A549 treated with AZD9567 at 1 μM for 4 hours (cell line): Measurements from ENCODE around the gene TSFM. TPM values are rescaled to one million over a fixed set of nuclear protein-coding genes. Genes with fewer than 3 reads are reported as not detected.

Source experiments
- total RNA-seq: library from RNA; stranded (reverse); fragments of 200-300 nt; extraction: Qiagen RNA extraction; gene quantifications from 5 replicates; pipeline ENCODE4 v1.2.3, GENCODE V29; 2022; ENCODE audit not compliant: insufficient read depth

Gene TSFM
- total RNA-seq = 69.0 to 74.2 TPM (median 71.0 TPM) in 5 replicates

GRCh38 chr12:57782608-57783465 is at the start of gene TSFM:
Gene TSFM (plus strand): TSS chr12:57782787. CDS start chr12:57782802, 15 bp downstream.

DNA sequence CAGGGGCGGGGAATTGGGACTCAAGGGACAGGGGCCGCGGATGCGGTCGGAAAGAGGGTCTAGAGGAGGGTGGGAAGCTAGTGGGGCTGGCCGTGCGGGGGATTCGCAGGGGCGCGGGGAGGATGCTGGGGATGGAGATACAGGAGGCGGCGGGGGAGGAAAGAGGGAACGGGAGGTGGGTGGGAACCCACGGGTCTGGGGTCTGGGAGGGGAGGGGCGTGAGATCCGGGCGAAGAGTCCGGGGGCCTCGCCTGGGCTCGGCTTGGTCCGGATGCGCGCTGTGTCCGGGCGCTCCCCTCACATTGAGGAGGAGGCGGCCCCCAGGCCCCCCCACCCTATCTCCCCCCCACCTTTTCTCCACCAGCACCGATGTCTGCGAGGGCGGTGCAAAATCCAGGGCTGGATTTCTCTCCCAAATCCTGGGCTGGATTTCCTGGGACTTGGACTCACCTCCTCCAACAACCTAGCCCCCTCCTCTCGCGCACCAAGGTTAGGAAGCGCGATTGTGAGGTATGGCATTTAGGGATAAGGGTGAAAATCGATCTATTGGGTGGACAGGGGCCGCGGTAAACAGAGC is 43.8 kb upstream of the TSFM start, which contains the start of gene AGAP2:
Gene AGAP2, minus strand, starts transcription at position 82 of the 577 bp plus-strand sequence. CDS start 496 bp downstream, outside the sequence.

GRCh38 chr12:57744777-57745484 is 37.7 kb upstream of the TSFM start, which contains the start of gene TSPAN31:
Gene TSPAN31 (plus strand): TSS chr12:57745039. CDS start chr12:57745155, 116 bp downstream.

DNA sequence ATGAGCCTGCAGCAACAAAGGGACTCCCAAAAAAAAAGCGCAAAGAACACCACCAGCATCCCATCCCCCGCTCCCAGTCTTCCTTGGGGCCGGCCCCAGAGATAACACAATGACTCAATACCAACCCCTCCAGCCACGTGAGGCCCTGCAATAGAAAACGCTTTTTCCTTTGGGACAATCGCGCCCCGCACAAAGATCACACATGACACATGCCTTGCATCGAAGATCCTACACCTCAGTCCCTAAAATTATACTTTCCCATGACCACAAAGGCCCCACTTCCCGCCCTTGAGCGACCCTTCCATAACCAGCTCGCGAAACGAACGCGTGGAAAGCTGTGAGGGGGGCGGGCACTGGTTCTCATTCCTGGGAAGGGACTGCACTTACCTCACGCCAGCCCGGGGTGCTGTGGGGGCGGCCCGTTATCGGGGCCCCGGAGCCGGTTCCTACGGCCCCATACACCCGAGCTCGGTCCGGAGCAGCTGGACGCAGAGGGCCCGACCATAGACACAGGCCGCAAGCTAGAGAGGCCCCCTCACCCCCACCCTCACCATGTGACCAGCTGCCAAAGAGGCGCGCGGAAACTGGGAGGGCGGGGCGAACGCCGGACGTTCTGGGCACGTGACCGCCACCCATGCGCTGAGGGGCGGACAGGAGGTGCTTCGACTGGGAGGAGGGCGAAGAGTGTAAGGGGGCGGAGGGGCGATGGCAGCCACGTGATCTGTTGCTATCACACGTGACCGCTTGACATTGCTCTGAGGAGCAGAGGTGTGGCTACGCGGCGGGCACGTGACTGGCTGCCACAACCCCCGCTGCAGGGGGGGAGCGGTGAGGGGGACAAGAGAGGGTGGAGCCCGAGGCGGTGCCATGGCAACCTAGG is 30.6 kb upstream of the TSFM start, which contains the start of gene CDK4:
Gene CDK4, minus strand, starts transcription at position 523 of the 880 bp plus-strand sequence. CDS start 593 bp downstream, outside the sequence.

DNA sequence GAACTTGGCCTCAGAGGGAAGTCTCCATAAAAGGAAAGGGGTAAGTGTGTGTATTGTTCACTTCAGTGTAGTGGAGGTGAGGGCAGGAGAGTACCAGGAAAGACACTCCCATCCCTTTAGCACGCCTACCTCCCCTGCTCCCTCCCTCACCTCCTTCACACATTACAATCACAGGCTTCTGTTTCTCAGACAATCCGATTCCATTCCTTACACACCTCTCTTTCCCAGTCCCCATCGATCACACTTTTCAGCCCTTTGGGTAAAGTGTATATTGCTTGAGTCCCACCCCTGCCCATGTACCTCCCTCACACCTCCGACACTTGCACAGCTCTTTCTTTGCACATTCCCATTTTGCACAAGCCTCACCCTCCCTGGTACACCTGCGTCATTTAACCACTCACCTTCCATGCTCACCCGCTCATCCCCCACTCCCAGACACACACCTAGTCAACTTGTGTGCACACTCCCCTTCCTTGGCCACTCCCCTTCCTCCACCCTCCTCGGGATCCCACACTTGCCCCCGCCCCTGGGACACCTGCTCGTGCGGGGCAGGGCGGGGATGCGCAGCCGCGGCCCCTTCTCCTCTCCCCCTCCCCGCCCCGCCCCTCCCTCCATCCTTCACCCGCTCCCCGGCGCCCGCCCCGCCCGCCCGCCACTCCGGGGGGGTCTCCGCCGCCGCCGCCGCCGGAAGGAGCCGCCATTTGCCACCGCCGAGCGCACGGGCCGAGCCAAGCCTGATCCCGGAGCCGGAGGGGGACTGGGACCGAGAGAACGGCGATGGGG is 28.0 kb upstream of the TSFM start, which contains the start of gene MARCHF9:
Gene MARCHF9, plus strand, starts transcription at position 693 of the 783 bp plus-strand sequence. CDS start 426 bp downstream, outside the sequence.

DNA sequence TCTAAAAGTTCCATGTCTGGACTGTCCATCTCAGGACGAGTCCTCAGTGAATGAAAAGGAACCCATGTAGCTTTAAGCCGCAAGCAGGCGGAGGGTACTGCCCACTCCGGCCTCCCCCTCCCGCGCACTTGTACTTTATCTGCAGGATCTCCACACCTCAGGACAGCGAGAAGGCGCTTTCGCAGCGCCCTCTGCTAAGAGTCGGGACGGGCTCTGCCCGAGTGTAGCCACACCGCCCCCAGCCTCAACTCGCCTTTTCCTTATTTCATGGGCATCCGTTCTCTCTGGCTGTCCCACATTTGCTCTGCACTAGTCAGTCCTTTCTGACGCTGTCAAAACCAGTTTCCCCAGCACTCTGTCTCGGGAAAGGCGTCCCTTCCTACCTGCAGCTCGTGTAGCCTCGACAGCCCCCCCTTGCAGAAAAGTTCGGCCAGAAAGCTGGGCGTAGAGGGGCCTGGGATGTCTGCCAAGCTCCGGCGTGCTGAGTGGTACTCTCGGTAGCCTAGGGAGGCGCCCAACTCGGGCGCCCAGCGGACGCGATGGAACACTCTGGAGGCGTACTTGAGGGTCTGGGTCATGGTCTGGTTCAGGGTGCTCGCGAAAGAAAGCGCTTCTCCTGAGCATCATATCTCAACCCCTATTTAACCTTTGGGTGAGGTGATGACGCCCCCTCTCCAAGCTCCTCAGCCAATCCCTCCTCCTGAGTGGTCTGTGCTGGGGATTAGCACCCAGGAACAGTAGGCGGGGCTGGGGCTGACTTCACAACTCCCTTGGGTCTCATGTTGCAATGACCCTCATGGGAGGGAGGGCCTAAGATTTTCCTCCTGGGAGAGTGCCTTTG is 15.9 kb upstream of the TSFM start, which contains the start of gene CYP27B1:
Gene CYP27B1, minus strand, starts transcription at position 615 of the 841 bp plus-strand sequence. Its CDS starts 37 bp downstream, at position 578.

GRCh38 chr12:57771873-57772428 is 10.6 kb upstream of the TSFM start, which contains the start of gene METTL1:
Gene METTL1 (minus strand): TSS chr12:57772105. CDS start chr12:57772083, 22 bp downstream.

GRCh38 chr12:57772429-57773322 is 9.9 kb upstream of the TSFM start, which contains the start of gene EEF1AKMT3:
Gene EEF1AKMT3 (plus strand): TSS chr12:57772614. CDS start chr12:57772725, 111 bp downstream.

GRCh38 chr12:57846577-57847319 is 64.2 kb downstream of the TSFM start, which contains the start of gene CTDSP2:
Gene CTDSP2 (minus strand): TSS chr12:57846729. CDS start chr12:57846435, 294 bp downstream.

Other genes starting within 250 kb of the TSFM start
- gene DCTN2, start 235.6 kb upstream of the TSFM start, total RNA-seq = 113 to 139 TPM (median 118 TPM) in 5 replicates
- 0.17 to 0.32 TPM (median 0.26 TPM) in 4 of 5 replicates, not detected in the other for gene KIF5A, start 232.7 kb upstream of the TSFM start, total RNA-seq
- gene PIP4K2C, start 191.6 kb upstream of the TSFM start, total RNA-seq = 39.5 to 42.5 TPM (median 40.2 TPM) in 5 replicates
- gene DTX3, start 178.0 kb upstream of the TSFM start, total RNA-seq = 11.8 to 16.9 TPM (median 16.2 TPM) in 5 replicates
- 5.0 to 22.2 TPM (median 5.9 TPM) in 5 replicates for gene ARHGEF25, start 171.4 kb upstream of the TSFM start, total RNA-seq
- 33.1 to 44.2 TPM (median 39.2 TPM) in 5 replicates for gene B4GALNT1, start 149.6 kb upstream of the TSFM start, total RNA-seq
- 115 to 117 TPM (median 116 TPM) in 5 replicates for gene OS9, start 88.7 kb upstream of the TSFM start, total RNA-seq
- 0.09 to 0.16 TPM (median 0.12 TPM) in 4 of 5 replicates, not detected in the other for gene AGAP2, start 44.0 kb upstream of the TSFM start, total RNA-seq
- 15.7 to 20.3 TPM (median 16.1 TPM) in 5 replicates for gene TSPAN31, start 37.7 kb upstream of the TSFM start, total RNA-seq
- gene CDK4, start 30.5 kb upstream of the TSFM start, total RNA-seq = 232 to 253 TPM (median 250 TPM) in 5 replicates
- 4.7 to 8.0 TPM (median 7.2 TPM) in 5 replicates for gene MARCHF9, start 27.7 kb upstream of the TSFM start, total RNA-seq
- 0.79 to 3.1 TPM (median 2.3 TPM) in 5 replicates for gene CYP27B1, start 15.7 kb upstream of the TSFM start, total RNA-seq
- gene METTL1, start 10.7 kb upstream of the TSFM start, total RNA-seq = 59.2 to 71.4 TPM (median 60.7 TPM) in 5 replicates
- 4.1 to 5.3 TPM (median 4.6 TPM) in 5 replicates for gene EEF1AKMT3, start 10.2 kb upstream of the TSFM start, total RNA-seq
- 0.42 to 0.77 TPM (median 0.54 TPM) in 4 of 5 replicates, not detected in the other for gene AVIL, start 35.9 kb downstream of the TSFM start, total RNA-seq
- 40.6 to 49.7 TPM (median 44.1 TPM) in 5 replicates for gene CTDSP2, start 63.9 kb downstream of the TSFM start, total RNA-seq
- 2.9 to 6.4 TPM (median 5.7 TPM) in 5 replicates for gene ATP23, start 158.8 kb downstream of the TSFM start, total RNA-seq